Measurements from ENCODE around the gene EMC1.

EMC1 gene

GRCh38 chr1:19169642-19170041 lies 81.7 kb downstream of the EMC1 start:
- no peak for DNase-seq (ENCODE audit: low read depth in 1 of 2, low spot score in 1 of 2)
- H3K27me3 ChIP-seq (ENCODE audit: insufficient read depth, poor library complexity, severe bottlenecking) = no peaks in the 10 kb centered on the region
- H3K27ac ChIP-seq (replicated peaks) = no peak overlapping the region
- no peak for TF ChIP-seq SPI1 (IDR thresholded peaks at IDR 0.05; ENCODE audit: borderline replicate concordance, low read depth)
- TF ChIP-seq POLR2AphosphoS5 (IDR thresholded peaks at IDR 0.05; ENCODE audit: low read depth) = no peak
- TF ChIP-seq REST (IDR thresholded peaks at IDR 0.05; ENCODE audit: insufficient replicate concordance, low read depth) = no peak
- TF ChIP-seq, protein P1, sequence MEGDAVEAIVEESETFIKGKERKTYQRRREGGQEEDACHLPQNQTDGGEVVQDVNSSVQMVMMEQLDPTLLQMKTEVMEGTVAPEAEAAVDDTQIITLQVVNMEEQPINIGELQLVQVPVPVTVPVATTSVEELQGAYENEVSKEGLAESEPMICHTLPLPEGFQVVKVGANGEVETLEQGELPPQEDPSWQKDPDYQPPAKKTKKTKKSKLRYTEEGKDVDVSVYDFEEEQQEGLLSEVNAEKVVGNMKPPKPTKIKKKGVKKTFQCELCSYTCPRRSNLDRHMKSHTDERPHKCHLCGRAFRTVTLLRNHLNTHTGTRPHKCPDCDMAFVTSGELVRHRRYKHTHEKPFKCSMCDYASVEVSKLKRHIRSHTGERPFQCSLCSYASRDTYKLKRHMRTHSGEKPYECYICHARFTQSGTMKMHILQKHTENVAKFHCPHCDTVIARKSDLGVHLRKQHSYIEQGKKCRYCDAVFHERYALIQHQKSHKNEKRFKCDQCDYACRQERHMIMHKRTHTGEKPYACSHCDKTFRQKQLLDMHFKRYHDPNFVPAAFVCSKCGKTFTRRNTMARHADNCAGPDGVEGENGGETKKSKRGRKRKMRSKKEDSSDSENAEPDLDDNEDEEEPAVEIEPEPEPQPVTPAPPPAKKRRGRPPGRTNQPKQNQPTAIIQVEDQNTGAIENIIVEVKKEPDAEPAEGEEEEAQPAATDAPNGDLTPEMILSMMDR (IDR thresholded peaks at IDR 0.05; ENCODE audit: insufficient read depth, low read length) = no peak
- TF ChIP-seq GABPA (IDR thresholded peaks at IDR 0.05; ENCODE audit: low read depth) = no peak
- H3K4me3 ChIP-seq (replicated peaks; ENCODE audit: insufficient read depth, low read length) = no peak overlapping the region

DNA sequence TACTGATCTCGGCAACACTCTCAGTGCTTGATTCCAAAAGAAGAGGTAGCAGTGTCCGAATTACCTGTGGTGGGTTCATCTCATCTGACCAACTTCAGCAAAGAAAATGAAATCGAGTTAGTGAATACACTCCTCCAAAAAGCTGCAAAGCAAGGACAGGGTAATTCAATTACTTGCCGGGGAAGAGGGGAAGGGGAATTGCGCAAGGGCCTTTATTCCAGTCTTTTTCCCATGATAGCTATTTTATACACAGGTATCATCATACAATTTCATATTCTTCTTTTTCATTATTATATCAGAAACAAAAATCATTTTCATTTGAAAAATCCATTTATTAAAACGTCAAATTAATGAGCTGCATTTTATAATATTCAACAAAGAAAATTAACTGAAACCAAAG lies 84.2 kb downstream of the EMC1 start:
- TF ChIP-seq POLR2AphosphoS5 (IDR thresholded peaks at IDR 0.05; ENCODE audit: low read depth) = no peak
- TF ChIP-seq GABPA (IDR thresholded peaks at IDR 0.05; ENCODE audit: low read depth) = no peak
- no peak for TF ChIP-seq REST (IDR thresholded peaks at IDR 0.05; ENCODE audit: insufficient replicate concordance, low read depth)
- TF ChIP-seq SPI1 (IDR thresholded peaks at IDR 0.05; ENCODE audit: borderline replicate concordance, low read depth) = no peak
- TF ChIP-seq, protein P1 (IDR thresholded peaks at IDR 0.05; ENCODE audit: insufficient read depth, low read length) = no peak
- H3K27ac ChIP-seq (replicated peaks) = no peak overlapping the region
- no peak for DNase-seq (ENCODE audit: low read depth in 1 of 2, low spot score in 1 of 2)
- H3K4me3 ChIP-seq (replicated peaks; ENCODE audit: insufficient read depth, low read length) = no peak overlapping the region
- no peaks in the 10 kb centered on the region for H3K27me3 ChIP-seq (ENCODE audit: insufficient read depth, poor library complexity, severe bottlenecking)

GRCh38 chr1:19166066-19166465 lies 85.3 kb downstream of the EMC1 start:
- no peak overlapping the region for H3K27ac ChIP-seq (replicated peaks)
- no peak for DNase-seq (ENCODE audit: low read depth in 1 of 2, low spot score in 1 of 2)

More at GRCh38 chr1:19166066-19166465, 85.3 kb downstream of the EMC1 start:
- TF ChIP-seq, protein P1 (IDR thresholded peaks at IDR 0.05; ENCODE audit: insufficient read depth, low read length) = no peak
- no peak for TF ChIP-seq REST (IDR thresholded peaks at IDR 0.05; ENCODE audit: insufficient replicate concordance, low read depth)
- TF ChIP-seq GABPA (IDR thresholded peaks at IDR 0.05; ENCODE audit: low read depth) = no peak
- no peak for TF ChIP-seq POLR2AphosphoS5 (IDR thresholded peaks at IDR 0.05; ENCODE audit: low read depth)
- TF ChIP-seq SPI1 (IDR thresholded peaks at IDR 0.05; ENCODE audit: borderline replicate concordance, low read depth) = no peak
- Histone ChIP-seq H3K4me3 (replicated peaks; ENCODE audit: insufficient read depth, low read length) (no peak overlapping the region), H3K27me3 (ENCODE audit: insufficient read depth, poor library complexity, severe bottlenecking) (no peaks in the 10 kb centered on the region)

All from HL-60 (cell line).